HG03025 (cell line): ENCODE measurements around the gene CTTNBP2.

Experiments used
- ATAC-seq: cut with Tn5 transposase; IDR thresholded peaks from one replicate; pipeline ENCODE4 v1.9.1; 2021; ENCODE audit warnings: mild to moderate bottlenecking, moderate library complexity; ENCODE audit not compliant: unreplicated experiment, low FRiP score

CTTNBP2 gene

GRCh38 chr7:117871401-117871777 lies 1.9 kb downstream of the CTTNBP2 start:
- no peak for ATAC-seq

GRCh38 chr7:117870448-117871130 lies 2.7 kb downstream of the CTTNBP2 start:
- ATAC-seq, result no peak

- no peak for ATAC-seq
Measured at GRCh38 chr7:117869374-117869773, 3.9 kb downstream of the CTTNBP2 start.

- no peak for ATAC-seq
Measured at GRCh38 chr7:117863618-117864017, 9.6 kb downstream of the CTTNBP2 start.

- no peak for ATAC-seq
Measured at GRCh38 chr7:117862378-117862777, 10.9 kb downstream of the CTTNBP2 start.

GRCh38 chr7:117859246-117859812 lies 13.9 kb downstream of the CTTNBP2 start:
- no peak for ATAC-seq

GRCh38 chr7:117858712-117859111 lies 14.5 kb downstream of the CTTNBP2 start:
- ATAC-seq, result no peak

GRCh38 chr7:117857718-117858117 lies 15.5 kb downstream of the CTTNBP2 start:
- ATAC-seq, result no peak

GRCh38 chr7:117856196-117856595 lies 17.0 kb downstream of the CTTNBP2 start:
- ATAC-seq, result no peak

- ATAC-seq, result no peak
Measured at GRCh38 chr7:117854186-117854585, 19.1 kb downstream of the CTTNBP2 start.

GRCh38 chr7:117848941-117849340 lies 24.3 kb downstream of the CTTNBP2 start:
- no peak for ATAC-seq

GRCh38 chr7:117844678-117845077 lies 28.6 kb downstream of the CTTNBP2 start:
- ATAC-seq, result no peak

GRCh38 chr7:117841611-117842010 lies 31.6 kb downstream of the CTTNBP2 start:
- ATAC-seq, result no peak

- ATAC-seq, result no peak
Measured at GRCh38 chr7:117841011-117841410, 32.2 kb downstream of the CTTNBP2 start.

GRCh38 chr7:117839507-117839906 lies 33.7 kb downstream of the CTTNBP2 start:
- peak; percentile 49 for ATAC-seq

GRCh38 chr7:117837841-117838240 lies 35.4 kb downstream of the CTTNBP2 start:
- ATAC-seq, result peak; percentile 78

GRCh38 chr7:117835016-117835664 lies 38.1 kb downstream of the CTTNBP2 start:
- ATAC-seq, result no peak

- ATAC-seq, result no peak
Measured at GRCh38 chr7:117830422-117830954, 42.8 kb downstream of the CTTNBP2 start.

- no peak for ATAC-seq
Measured at GRCh38 chr7:117829450-117830117, 43.7 kb downstream of the CTTNBP2 start.

- ATAC-seq, result no peak
Measured at GRCh38 chr7:117828825-117829224, 44.4 kb downstream of the CTTNBP2 start.

GRCh38 chr7:117827862-117828261 lies 45.4 kb downstream of the CTTNBP2 start:
- no peak for ATAC-seq
